Transverse colon (tissue), 4 donors: ENCODE measurements around the gene HTRA1. TPM values are rescaled to one million over a fixed set of nuclear protein-coding genes. Genes with fewer than 3 reads are reported as not detected.

Source experiments
- DNase-seq: peaks from one replicate; pipeline ENCODE4 v3.0.0-alpha.2; 2019
- H3K27ac ChIP-seq, 4 donors: fragments of 200-600 bp; sonication (generic); 2 replicates each; pipeline ENCODE4 v1.5.1; 2016 to 2018; ENCODE audit warnings: inconsistent platforms in 4 of 4
- H3K27me3 ChIP-seq: fragments of 200-600 bp; sonication (generic); 2 replicates; pipeline ENCODE4 v1.5.1; 2017; ENCODE audit warnings: inconsistent platforms
- H3K36me3 ChIP-seq, 4 donors: fragments of 200-600 bp; sonication (generic); 2 replicates each; pipeline ENCODE4 v1.5.1; 2017 to 2019; ENCODE audit warnings: inconsistent platforms in 4 of 4
- H3K4me1 ChIP-seq, 4 donors: fragments of 200-600 bp; sonication (generic); 2 replicates each; pipeline ENCODE4 v1.5.1; 2017 to 2020; ENCODE audit warnings: inconsistent platforms in 4 of 4
- H3K4me3 ChIP-seq, 4 donors: fragments of 200-600 bp; sonication (generic); 1 replicate in 1 of 4; 2 replicates in 3 of 4; pipeline versions ENCODE4 v1.5.1 to v1.6.1; 2017 to 2019; ENCODE audit warnings: inconsistent platforms in 4 of 4
- H3K9me3 ChIP-seq, 2 donors: fragments of 200-600 bp; sonication (generic); 2 replicates each; pipeline ENCODE4 v1.5.1; 2017 to 2019; ENCODE audit warnings: inconsistent platforms in 2 of 2
- CTCF ChIP-seq, 5 experiments: fragments of 200-600 bp in 3 of 5; fragments of 450-650 bp in 2 of 5; sonication (generic) in 3 of 5; IDR thresholded peaks; 1 replicate in 2 of 5; 2 replicates in 3 of 5; pipeline ENCODE4 v1.5.1; 2016 to 2017; ENCODE audit warnings: antibody characterized with exemption in 5 of 5, inconsistent platforms in 3 of 5, mild to moderate bottlenecking in 2 of 5, moderate library complexity in 1 of 5
- EP300 ChIP-seq: sonication (generic); formaldehyde crosslinking; IDR thresholded peaks from one replicate; pipeline ENCODE4 v1.6.1; 2017; ENCODE audit warnings: antibody characterized with exemption, low read depth
- POLR2A ChIP-seq: fragments of 450-650 bp; IDR thresholded peaks from one replicate; pipeline ENCODE4 v1.6.1; 2016; ENCODE audit warnings: antibody characterized with exemption, mild to moderate bottlenecking, moderate library complexity
- POLR2AphosphoS5 ChIP-seq, 3 donors: sonication (generic); formaldehyde crosslinking; IDR thresholded peaks; one replicate each; pipeline ENCODE4 v1.6.1; 2016; ENCODE audit warnings: antibody characterized with exemption in 3 of 3
- WGBS, 2 donors: methylation state at CpG; one replicate each; pipeline ENCODE4 v1.1.5; 2018; ENCODE audit warnings: low coverage in 1 of 2; 5-methylcytosine and 5-hydroxymethylcytosine counted together
- in situ Hi-C, 4 donors: fragments of 200-750 bp; cut with MboI; loops; one replicate each; pipeline versions ENCODE4 v1.15.0 to v1.15.1; 2017; ENCODE audit warnings: low sequenced_read_pairs in 3 of 4, low pct_ligation_motif_present in 1 of 4, low pct_unique_long_range_greater_than_20kb in 1 of 4
- intact Hi-C: fragments of 100-400 bp; cut with DNase I; formaldehyde crosslinking; loops from one replicate; pipeline ENCODE4 v1.15.1; 2023; ENCODE audit warnings: low total_unique reads
- total RNA-seq, 4 donors: library from RNA; depleted of rRNA; stranded (reverse); fragments of >200 nt; gene quantifications; one replicate each; pipeline ENCODE4 v1.1.0, GENCODE V29; 2016

HTRA1 gene
- total RNA-seq, 4 donors from 2014 or later = 7.9 to 103 (median 31.2) TPM

GRCh38 chr10:122454071-122454470, 7.3 kb upstream of the HTRA1 start:
- Histone ChIP-seq H3K27me3 (peaks cover 15% of the 10 kb centered on the region), H3K9me3 (no peaks in the 10 kb centered on the region), H3K4me3 (no peak overlapping the region), H3K4me1 (no peaks in the 10 kb centered on the region), H3K27ac (no peak overlapping the region), H3K36me3 (no peaks in the 10 kb centered on the region)
- WGBS, 2 donors = 88 to 89% methylated on average over 3 of the region's 3 CpGs
- intact Hi-C loops (loop anchor here (5.0 kb wide), 1 partner anchor 118 kb away; no protein-coding TSS in a partner anchor), in situ Hi-C loops (no loop called here)
- TF ChIP-seq EP300 = no peak
- TF ChIP-seq POLR2A = no peak
- no peak for TF ChIP-seq POLR2AphosphoS5 (IDR thresholded peaks at IDR 0.05)
- no peak for TF ChIP-seq CTCF (IDR thresholded peaks at IDR 0.05)
- DNase-seq = no peak

GRCh38 chr10:122454603-122455080, 6.7 kb upstream of the HTRA1 start, which contains the start of gene ARMS2:
Gene ARMS2, plus strand, starts transcription at chr10:122454653. Its CDS starts 75 bp downstream, at chr10:122454728.
- WGBS, 2 donors = 40 to 90% methylated on average over 1 to 7 of the region's 7 CpGs

GRCh38 chr10:122455376-122456079, 5.8 kb upstream of the HTRA1 start:
- intact Hi-C loops (loop anchor here (5.0 kb wide), 1 partner anchor 47 kb away; no protein-coding TSS in a partner anchor), in situ Hi-C loops (no loop called here)
- Histone ChIP-seq H3K27me3 (peaks cover 29% of the 10 kb centered on the region), H3K4me1 (peaks cover 0 to 4% (median 1%) of the 10 kb centered on the region in 4 donors), H3K9me3 (no peaks in the 10 kb centered on the region), H3K4me3 (no peak overlapping the region), H3K27ac (no peak overlapping the region), H3K36me3 (no peaks in the 10 kb centered on the region)
- DNase-seq = no peak
- 85% methylated on average over 7 to 11 of the region's 11 CpGs for WGBS, 2 donors
- no peak for TF ChIP-seq POLR2A

More at GRCh38 chr10:122454603-122455080, 6.7 kb upstream of the HTRA1 start, which contains the start of gene ARMS2:
- intact Hi-C loops (loop anchor here (5.0 kb wide), 2 partner anchors 48 to 118 kb away; no protein-coding TSS in a partner anchor), in situ Hi-C loops (no loop called here)
- Histone ChIP-seq H3K27ac (no peak within 1 kb of the TSS), H3K27me3 (peaks cover 21% of the 10 kb centered on the region), H3K4me3 (no peak within 1 kb of the TSS), H3K9me3 (no peaks in the 10 kb centered on the region), H3K4me1 (no peaks in the 10 kb centered on the region), H3K36me3 (no peaks in the 10 kb centered on the region)
- no peak for DNase-seq
- TF ChIP-seq POLR2A (no peak), EP300 (no peak), CTCF (IDR thresholded peaks at IDR 0.05) (no peak), POLR2AphosphoS5 (IDR thresholded peaks at IDR 0.05) (no peak)

GRCh38 chr10:122457934-122458333, 3.4 kb upstream of the HTRA1 start:
- in situ Hi-C loops = no loop called here
- H3K4me1 ChIP-seq = peaks cover 0 to 21% (median 13%) of the 10 kb centered on the region in 4 donors
- H3K27ac ChIP-seq = no peak overlapping the region
- H3K27me3 ChIP-seq = peaks cover 48% of the 10 kb centered on the region
- intact Hi-C loops = loop anchor here (5.0 kb wide), 1 partner anchor 44 kb away; no protein-coding TSS in a partner anchor
- H3K4me3 ChIP-seq = no peak overlapping the region
- no peak for DNase-seq
- TF ChIP-seq POLR2A (no peak), EP300 (no peak), POLR2AphosphoS5 (IDR thresholded peaks at IDR 0.05) (no peak), CTCF (IDR thresholded peaks at IDR 0.05) (no peak)
- 61 to 64% methylated on average over 3 to 5 of the region's 5 CpGs for WGBS, 2 donors
- no peaks in the 10 kb centered on the region for H3K9me3 ChIP-seq
- H3K36me3 ChIP-seq = no peaks in the 10 kb centered on the region
